Fibroblast of lung (primary cell): ENCODE measurements around the gene SGCG.

Experiments
- EZH2 ChIP-seq: IDR thresholded peaks from 2 replicates; pipeline ENCODE4 v1.5.1; 2012; ENCODE audit warnings: low read length, control low read depth, mild to moderate bottlenecking; ENCODE audit errors: missing control alignments
- TF ChIP-seq, protein P1 (sequence below), 2 donors: IDR thresholded peaks in 1 of 2; conservative IDR thresholded peaks in 1 of 2; 1 replicate in 1 of 2; 2 replicates in 1 of 2; pipeline ENCODE4 v1.5.1; 2011 to 2012; ENCODE audit warnings: low read length in 2 of 2, control low read depth in 1 of 2, inconsistent platforms in 1 of 2, low read depth in 1 of 2, mild to moderate bottlenecking in 1 of 2

DNA sequence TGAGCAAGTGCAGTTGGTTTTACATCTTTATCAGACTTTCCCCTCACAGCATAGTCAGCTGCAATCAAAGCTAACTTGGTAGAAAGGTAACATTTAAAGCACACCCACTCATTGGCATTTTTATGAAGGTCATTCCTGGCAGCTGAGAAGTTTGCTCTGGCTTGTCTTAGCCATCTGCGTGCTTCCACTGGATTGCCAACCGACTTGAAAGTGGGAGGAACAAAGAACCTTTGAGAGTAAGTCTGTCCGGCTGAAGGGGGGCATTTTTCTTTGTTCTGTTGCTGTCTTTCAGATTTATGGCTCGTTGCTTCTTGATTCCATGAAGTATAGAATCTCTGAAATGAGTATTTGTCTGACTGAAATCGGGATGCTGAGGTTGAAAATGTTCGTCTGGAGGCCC lies 149.6 kb downstream of the SGCG start:
- TF ChIP-seq, protein P1, sequence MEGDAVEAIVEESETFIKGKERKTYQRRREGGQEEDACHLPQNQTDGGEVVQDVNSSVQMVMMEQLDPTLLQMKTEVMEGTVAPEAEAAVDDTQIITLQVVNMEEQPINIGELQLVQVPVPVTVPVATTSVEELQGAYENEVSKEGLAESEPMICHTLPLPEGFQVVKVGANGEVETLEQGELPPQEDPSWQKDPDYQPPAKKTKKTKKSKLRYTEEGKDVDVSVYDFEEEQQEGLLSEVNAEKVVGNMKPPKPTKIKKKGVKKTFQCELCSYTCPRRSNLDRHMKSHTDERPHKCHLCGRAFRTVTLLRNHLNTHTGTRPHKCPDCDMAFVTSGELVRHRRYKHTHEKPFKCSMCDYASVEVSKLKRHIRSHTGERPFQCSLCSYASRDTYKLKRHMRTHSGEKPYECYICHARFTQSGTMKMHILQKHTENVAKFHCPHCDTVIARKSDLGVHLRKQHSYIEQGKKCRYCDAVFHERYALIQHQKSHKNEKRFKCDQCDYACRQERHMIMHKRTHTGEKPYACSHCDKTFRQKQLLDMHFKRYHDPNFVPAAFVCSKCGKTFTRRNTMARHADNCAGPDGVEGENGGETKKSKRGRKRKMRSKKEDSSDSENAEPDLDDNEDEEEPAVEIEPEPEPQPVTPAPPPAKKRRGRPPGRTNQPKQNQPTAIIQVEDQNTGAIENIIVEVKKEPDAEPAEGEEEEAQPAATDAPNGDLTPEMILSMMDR (conservative IDR thresholded peaks at IDR 0.05 in 1 of 2, IDR thresholded peaks at IDR 0.05 in 1 of 2; ENCODE audit: low read depth in 1 of 2, low read length in 2 of 2), result no peak
- TF ChIP-seq EZH2, result no peak
